ENCODE results near the gene ARTN. TPM values are rescaled to one million over a fixed set of nuclear protein-coding genes. Genes with fewer than 3 reads are reported as not detected.

ARTN gene
- total and polyA plus RNA-seq, 9 of the 15 experiments (the other 6 are each of a cell fraction or from before 2014, with no cell fraction given), result 0.06 to 0.38 TPM; not detected in 7

GRCh38 chr1:43934101-43934985 is 742 bp downstream of the ARTN start (continued):
- TF ChIP-seq GTF3C2 (IDR thresholded peaks at IDR 0.05; ENCODE audit: borderline replicate concordance, extremely low read depth, insufficient read length) (no peak), SAFB (IDR thresholded peaks at IDR 0.05; ENCODE audit: borderline replicate concordance, low read depth, low read length) (no peak), NONO (IDR thresholded peaks at IDR 0.05; ENCODE audit: low read depth in 2 of 2, low read length in 1 of 2) (0 out of 4 replicates have a peak, but pooled peaks of 1 of the 2 experiments have one; percentile 52), E2F6 (IDR thresholded peaks at IDR 0.05; ENCODE audit: borderline replicate concordance in 1 of 2, extremely low read depth in 1 of 2, insufficient read depth in 1 of 2, insufficient read length in 1 of 2, low read depth in 1 of 2, low read length in 1 of 2, poor library complexity in 1 of 2, severe bottlenecking in 1 of 2) (peak in 1 of 2 experiments; percentile 25), SIN3A (IDR thresholded peaks at IDR 0.05; ENCODE audit: borderline replicate concordance in 2 of 2, control insufficient read depth in 1 of 2, low read depth in 2 of 2, low read length in 2 of 2) (no peak), HDAC2 (IDR thresholded peaks at IDR 0.05) (no peak), SMARCA5 (IDR thresholded peaks at IDR 0.05) (no peak), USF2 (CRISPR knock-in tag; IDR thresholded peaks at IDR 0.05) (no peak), ZNF77 (CRISPR knock-in tag; IDR thresholded peaks at IDR 0.05) (no peak), ZFP30 (CRISPR knock-in tag; IDR thresholded peaks at IDR 0.05; ENCODE audit: borderline replicate concordance) (no peak), DMBX1 (CRISPR knock-in tag; IDR thresholded peaks at IDR 0.05; ENCODE audit: borderline replicate concordance) (no peak), MEF2A (IDR thresholded peaks at IDR 0.05; ENCODE audit: control insufficient read depth, low read depth, low read length) (no peak), HMGN3 (IDR thresholded peaks at IDR 0.05; ENCODE audit: borderline replicate concordance, extremely low read depth, insufficient read length, low read depth, low read length) (no peak), GATAD2A (IDR thresholded peaks at IDR 0.05) (no peak), ZNF239 (CRISPR knock-in tag; IDR thresholded peaks at IDR 0.05) (no peak), HMGXB4 (CRISPR knock-in tag; IDR thresholded peaks at IDR 0.05) (no peak), ILK (tag; IDR thresholded peaks at IDR 0.05; ENCODE audit: borderline replicate concordance, low read depth) (no peak), NFIX (CRISPR knock-in tag; IDR thresholded peaks at IDR 0.05; ENCODE audit: low read depth) (no peak)

All from K562 (cell line).